GM23248 (cell line): ENCODE measurements around the gene SHB. TPM values are rescaled to one million over a fixed set of nuclear protein-coding genes. Genes with fewer than 3 reads are reported as not detected.

Experiments
- DNase-seq: peaks from one replicate; pipeline ENCODE4 v3.0.0-alpha.2; 2015
- H2AFZ ChIP-seq: fragments of 200-600 bp; sonication (generic); 2 replicates; pipeline ENCODE4 v1.6.1; 2016; ENCODE audit warnings: antibody characterized with exemption
- H3F3A ChIP-seq: fragments of 200-600 bp; sonication (generic); 2 replicates; pipeline ENCODE4 v1.6.1; 2016; ENCODE audit warnings: mild to moderate bottlenecking, antibody characterized with exemption, mixed run types; ENCODE audit not compliant: insufficient read depth
- H3K27ac ChIP-seq: fragments of 200-600 bp; sonication (generic); 2 replicates; pipeline ENCODE4 v1.5.1; 2016; ENCODE audit warnings: mild to moderate bottlenecking
- H3K27me3 ChIP-seq: fragments of 200-600 bp; sonication (generic); replicated peaks from 2 replicates; pipeline ENCODE4 v1.6.1; 2016; ENCODE audit warnings: mild to moderate bottlenecking; ENCODE audit not compliant: insufficient read depth
- H3K36me3 ChIP-seq: fragments of 200-600 bp; sonication (generic); 2 replicates; pipeline ENCODE4 v1.6.1; 2016; ENCODE audit warnings: low read depth, mild to moderate bottlenecking
- H3K4me1 ChIP-seq: fragments of 200-600 bp; sonication (generic); 2 replicates; pipeline ENCODE4 v1.6.1; 2016; ENCODE audit warnings: mild to moderate bottlenecking; ENCODE audit not compliant: insufficient read depth
- H3K4me2 ChIP-seq: fragments of 200-600 bp; sonication (generic); one replicate; pipeline ENCODE4 v1.6.1; 2016; ENCODE audit warnings: mild to moderate bottlenecking; ENCODE audit not compliant: unreplicated experiment
- H3K4me3 ChIP-seq: fragments of 200-600 bp; sonication (generic); 2 replicates; pipeline ENCODE4 v1.5.1; 2016; ENCODE audit warnings: mild to moderate bottlenecking
- H3K79me2 ChIP-seq: fragments of 200-600 bp; sonication (generic); 2 replicates; pipeline ENCODE4 v1.6.1; 2016; ENCODE audit warnings: mild to moderate bottlenecking; ENCODE audit not compliant: insufficient read depth
- H3K9ac ChIP-seq: fragments of 200-600 bp; sonication (generic); 2 replicates; pipeline ENCODE4 v1.6.1; 2016; ENCODE audit warnings: mild to moderate bottlenecking
- H3K9me2 ChIP-seq: fragments of 200-600 bp; sonication (generic); 2 replicates; pipeline ENCODE4 v1.6.1; 2016; ENCODE audit warnings: mixed run types, mild to moderate bottlenecking, moderate library complexity; ENCODE audit not compliant: insufficient read depth
- H3K9me3 ChIP-seq: fragments of 200-600 bp; sonication (generic); one replicate; pipeline ENCODE4 v1.6.1; 2017; ENCODE audit warnings: low read depth
- H4K20me1 ChIP-seq: fragments of 200-600 bp; sonication (generic); 2 replicates; pipeline ENCODE4 v1.6.0; 2016; ENCODE audit not compliant: insufficient read depth
- EZH2 ChIP-seq: fragments of 200-600 bp; sonication (generic); IDR thresholded peaks from 2 replicates; pipeline ENCODE4 v1.6.1; 2018; ENCODE audit warnings: antibody characterized with exemption, mild to moderate bottlenecking; ENCODE audit not compliant: insufficient read depth, poor library complexity, severe bottlenecking
- EZH2phosphoT487 ChIP-seq: fragments of 200-600 bp; sonication (generic); IDR thresholded peaks from 2 replicates; pipeline ENCODE4 v1.6.1; 2018; ENCODE audit warnings: antibody characterized with exemption, moderate library complexity, mild to moderate bottlenecking, low read depth; ENCODE audit not compliant: insufficient read depth
- WGBS, 2 experiments: methylation state at CpG; one replicate each; pipeline ENCODE4 v1.1.6; 2015 to 2017; ENCODE audit warnings: low lambda C conversion rate in 2 of 2, low coverage in 1 of 2; ENCODE audit errors: missing lambda C conversion rate in 2 of 2; 5-methylcytosine and 5-hydroxymethylcytosine counted together
- in situ Hi-C: fragments of 300-500 bp; cut with MboI; formaldehyde crosslinking; loops from 2 replicates; pipeline ENCODE4 v1.15.0; 2020
- polyA plus RNA-seq: library from polyadenylated mRNA; unstranded; fragments of >200 nt; fragmentation: Nextera tagmentation; extraction: Ambion mirVana; gene quantifications from 2 replicates; pipeline ENCODE4 v1.2.1, GENCODE V29; 2016
- total RNA-seq: library from RNA; depleted of rRNA; stranded (reverse); fragments of >200 nt; shearing (Covaris generic); gene quantifications from 2 replicates; pipeline ENCODE4 v1.2.3, GENCODE V29; 2014

SHB gene
- total and polyA plus RNA-seq, 2 experiments from 2014 or later: 3.9 to 11.1 TPM

DNA sequence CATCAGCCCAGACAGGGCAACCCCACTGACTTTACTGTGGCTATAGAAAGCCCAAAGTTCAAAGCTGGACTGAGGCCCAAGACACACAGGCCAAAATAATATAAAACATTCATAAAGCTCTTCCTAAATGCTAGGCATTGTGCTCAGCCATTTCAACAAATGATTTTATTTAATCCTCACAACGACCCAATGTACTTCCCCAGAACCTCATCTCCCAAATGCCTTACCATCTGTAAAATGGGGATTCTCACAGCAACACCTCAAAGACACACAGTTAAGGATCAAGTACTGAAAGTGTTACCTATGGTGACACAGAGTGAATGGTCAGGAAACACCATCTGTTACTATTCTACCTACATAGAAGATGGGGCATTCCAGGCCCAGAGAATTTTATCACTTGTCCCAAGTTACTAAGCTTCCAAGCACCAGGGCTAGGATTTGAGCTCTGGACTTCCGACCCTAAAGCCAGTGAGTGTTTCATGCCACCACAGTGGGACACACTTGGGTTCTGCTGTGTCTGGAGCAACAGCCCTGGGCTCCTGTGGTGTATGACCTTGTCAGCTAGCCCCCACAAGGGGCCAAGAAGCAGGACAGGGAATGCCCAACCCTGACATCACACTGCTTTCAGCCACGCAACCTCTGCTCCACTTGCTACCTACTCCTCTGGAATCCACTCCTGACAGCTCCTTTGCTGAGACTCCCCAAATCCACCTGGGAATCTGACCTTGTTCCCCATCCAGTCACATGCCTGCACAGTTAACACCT lies 15.1 kb downstream of the SHB start:
- Histone ChIP-seq H3K4me1 (peaks cover 7% of the 10 kb centered on the region), H3K27me3 (no peaks in the 10 kb centered on the region), H3K9ac (no peak overlapping the region), H3K36me3 (no peaks in the 10 kb centered on the region), H3K4me2 (no peak overlapping the region), H3K27ac (no peak overlapping the region), H3K9me2 (no peaks in the 10 kb centered on the region), H3K9me3 (no peaks in the 10 kb centered on the region), H2AFZ (no peak overlapping the region), H3K4me3 (no peak overlapping the region), H3F3A (peaks cover 5% of the 10 kb centered on the region; the same call in 1 of the 2 replicates), H4K20me1 (no peaks in the 10 kb centered on the region), H3K79me2 (peaks cover 96% of the 10 kb centered on the region)
- no peak for DNase-seq
- WGBS, 2 experiments: 78 to 87% methylated on average over 3 of the region's 3 CpGs
- in situ Hi-C loops: no loop called here
- TF ChIP-seq EZH2phosphoT487: no peak

DNA sequence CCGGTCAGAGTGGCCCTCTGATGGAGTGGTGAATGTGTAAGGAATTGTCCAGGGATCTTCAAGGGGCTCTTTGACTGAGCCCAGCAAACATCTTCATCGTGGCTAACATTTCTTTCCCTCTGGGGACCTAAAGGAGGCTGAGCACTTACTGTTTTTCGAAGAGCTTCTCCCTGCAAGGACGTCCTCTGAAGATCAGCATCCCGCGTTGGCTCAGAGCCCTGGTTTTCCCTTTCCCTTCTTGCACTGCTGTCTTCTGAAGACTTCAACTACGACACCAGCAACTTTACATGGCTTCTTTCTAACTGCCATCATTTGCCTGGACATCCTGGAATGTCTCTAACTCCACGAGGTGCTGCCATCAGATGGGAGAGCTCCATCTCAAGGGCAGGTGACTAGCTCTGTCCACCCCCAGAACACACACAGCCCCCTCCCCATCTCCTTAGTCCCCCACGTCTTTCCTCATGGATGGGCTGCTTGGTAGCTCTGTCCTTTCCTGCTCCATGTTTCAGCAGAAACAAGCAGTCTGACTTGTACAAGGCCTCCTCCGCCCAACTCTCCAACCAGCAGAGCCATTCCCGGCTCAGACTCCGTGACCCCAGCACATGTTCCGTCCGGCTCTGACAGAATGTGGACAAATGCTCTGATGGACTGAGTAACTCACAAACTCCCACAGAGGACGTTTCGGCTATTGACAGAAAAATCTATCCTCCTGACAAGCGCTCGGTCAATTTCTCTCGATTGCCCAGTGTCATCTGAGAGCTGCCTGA lies 17.1 kb downstream of the SHB start:
- H3K79me2 ChIP-seq: peaks cover 81% of the 10 kb centered on the region
- peaks cover 25% of the 10 kb centered on the region for H3K4me1 ChIP-seq
- no peaks in the 10 kb centered on the region for H3K27me3 ChIP-seq
- H3K4me3 ChIP-seq: no peak overlapping the region
- H3K27ac ChIP-seq: no peak overlapping the region
- H3F3A ChIP-seq: peaks cover 21% of the 10 kb centered on the region
- no peak for TF ChIP-seq EZH2phosphoT487
- TF ChIP-seq EZH2: no peak
- 66 to 69% methylated on average over 18 to 19 of the region's 19 CpGs for WGBS, 2 experiments
- H3K4me2 ChIP-seq: no peak overlapping the region
- H3K9me2 ChIP-seq: no peaks in the 10 kb centered on the region
- H3K9ac ChIP-seq: no peak overlapping the region
- H4K20me1 ChIP-seq: no peaks in the 10 kb centered on the region
- H2AFZ ChIP-seq: no peak overlapping the region
- in situ Hi-C loops: no loop called here
- no peak for DNase-seq
- H3K36me3 ChIP-seq: no peaks in the 10 kb centered on the region
- H3K9me3 ChIP-seq: no peaks in the 10 kb centered on the region

DNA sequence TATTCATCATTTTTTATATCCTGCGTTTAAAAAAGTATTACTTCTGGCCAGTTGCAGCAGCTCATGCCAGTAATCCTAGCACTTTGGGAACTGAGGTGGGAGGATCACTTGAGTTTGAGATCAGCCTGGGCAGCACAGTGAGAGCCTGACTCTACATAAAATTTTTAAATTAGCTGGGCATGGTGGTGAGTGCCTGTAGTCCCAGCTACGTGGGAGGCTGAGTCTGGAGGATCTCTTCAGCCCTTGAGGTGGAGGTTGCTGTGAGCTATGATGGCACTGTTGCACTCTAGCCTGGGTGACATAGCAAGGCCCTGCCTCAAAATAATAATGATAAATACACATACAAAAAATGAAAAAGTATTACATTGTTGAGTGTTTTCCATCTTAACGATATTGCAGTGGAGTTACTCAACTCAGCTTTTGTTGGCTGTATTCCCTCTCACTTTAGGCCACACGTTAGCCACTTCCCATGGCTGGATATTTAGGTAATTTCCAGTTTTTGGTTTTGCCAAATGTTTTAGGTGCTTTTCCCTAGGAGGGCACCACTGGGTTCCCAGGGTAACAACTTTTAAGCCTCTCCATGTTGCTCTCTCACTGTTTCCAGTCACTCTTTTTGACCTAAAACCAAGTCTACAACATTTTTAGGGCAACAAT lies 20.6 kb downstream of the SHB start:
- in situ Hi-C loops: no loop called here
- peak; percentile 76 for DNase-seq
- no peak overlapping the region for H2AFZ ChIP-seq
- TF ChIP-seq EZH2phosphoT487 (no peak), EZH2 (no peak)
- H3K36me3 ChIP-seq: no peaks in the 10 kb centered on the region
- no peaks in the 10 kb centered on the region for H4K20me1 ChIP-seq
- H3K4me1 ChIP-seq: peaks cover 32% of the 10 kb centered on the region
- H3K4me3 ChIP-seq: peak overlapping the region; percentile 54
- peaks cover 81% of the 10 kb centered on the region for H3K79me2 ChIP-seq
- H3K9me3 ChIP-seq: no peaks in the 10 kb centered on the region
- no peaks in the 10 kb centered on the region for H3K27me3 ChIP-seq
- no peaks in the 10 kb centered on the region for H3K9me2 ChIP-seq
- peak overlapping the region; percentile 87 for H3K27ac ChIP-seq
- H3K9ac ChIP-seq: peak overlapping the region; percentile 68
- peak overlapping the region; percentile 83 for H3K4me2 ChIP-seq
- H3F3A ChIP-seq: peaks cover 35% of the 10 kb centered on the region
- WGBS, 2 experiments: 32 to 33% methylated on average over 4 of the region's 4 CpGs
